SJCRH30 (cell line): ENCODE data around the gene PTTG1. TPM values are rescaled to one million over a fixed set of nuclear protein-coding genes. Genes with fewer than 3 reads are reported as not detected.

Experiments used
- DNase-seq, 2 experiments: peaks; one replicate each; pipeline ENCODE4 v3.0.0-alpha.2; 2015 to 2020
- H3K27ac ChIP-seq: fragments of 250-450 bp; sonication (Bioruptor Pico); 2 replicates; pipeline ENCODE4 v1.5.1; 2020; ENCODE audit warnings: mild to moderate bottlenecking, moderate library complexity
- H3K27me3 ChIP-seq: fragments of 250-450 bp; sonication (Bioruptor Pico); 2 replicates; pipeline ENCODE4 v1.5.1; 2020; ENCODE audit warnings: mild to moderate bottlenecking, moderate library complexity
- H3K36me3 ChIP-seq: fragments of 250-450 bp; sonication (Bioruptor Pico); 2 replicates; pipeline ENCODE4 v1.5.1; 2020; ENCODE audit warnings: mild to moderate bottlenecking, moderate library complexity
- H3K4me1 ChIP-seq: fragments of 250-450 bp; sonication (Bioruptor Pico); 2 replicates; pipeline ENCODE4 v1.5.1; 2020; ENCODE audit warnings: mild to moderate bottlenecking, moderate library complexity
- H3K4me3 ChIP-seq: fragments of 250-450 bp; sonication (Bioruptor Pico); 2 replicates; pipeline ENCODE4 v1.5.1; 2020; ENCODE audit warnings: mild to moderate bottlenecking, moderate library complexity
- H3K9me3 ChIP-seq: fragments of 250-450 bp; sonication (Bioruptor Pico); replicated peaks from 2 replicates; pipeline ENCODE4 v1.5.1; 2020; ENCODE audit warnings: mild to moderate bottlenecking, moderate library complexity
- total RNA-seq: library from RNA; depleted of rRNA; stranded (reverse); fragments of >200 nt; shearing (Covaris generic); gene quantifications from 2 replicates; pipeline ENCODE4 v1.2.3, GENCODE V29; 2014

Gene PTTG1
- total RNA-seq, 1 experiment from 2014 or later, result 394 TPM

GRCh38 chr5:160453751-160454150, 32.1 kb downstream of the PTTG1 start:
- H3K36me3 ChIP-seq, result no peaks in the 10 kb centered on the region
- H3K4me3 ChIP-seq, result no peak overlapping the region
- H3K4me1 ChIP-seq, result no peaks in the 10 kb centered on the region
- H3K27me3 ChIP-seq, result peaks cover 3% of the 10 kb centered on the region; the same call in 1 of the 2 replicates
- H3K27ac ChIP-seq, result no peak overlapping the region
- H3K9me3 ChIP-seq, result no peaks in the 10 kb centered on the region
- DNase-seq, result no peak

- Histone ChIP-seq H3K4me3 (no peak overlapping the region), H3K9me3 (no peaks in the 10 kb centered on the region), H3K27ac (no peak overlapping the region), H3K27me3 (peaks cover 9% of the 10 kb centered on the region; the same call in 1 of the 2 replicates), H3K4me1 (no peaks in the 10 kb centered on the region), H3K36me3 (no peaks in the 10 kb centered on the region)
- no peak for DNase-seq
These were observed 33.9 kb downstream of the PTTG1 start for GRCh38 chr5:160455600-160455999.

DNA sequence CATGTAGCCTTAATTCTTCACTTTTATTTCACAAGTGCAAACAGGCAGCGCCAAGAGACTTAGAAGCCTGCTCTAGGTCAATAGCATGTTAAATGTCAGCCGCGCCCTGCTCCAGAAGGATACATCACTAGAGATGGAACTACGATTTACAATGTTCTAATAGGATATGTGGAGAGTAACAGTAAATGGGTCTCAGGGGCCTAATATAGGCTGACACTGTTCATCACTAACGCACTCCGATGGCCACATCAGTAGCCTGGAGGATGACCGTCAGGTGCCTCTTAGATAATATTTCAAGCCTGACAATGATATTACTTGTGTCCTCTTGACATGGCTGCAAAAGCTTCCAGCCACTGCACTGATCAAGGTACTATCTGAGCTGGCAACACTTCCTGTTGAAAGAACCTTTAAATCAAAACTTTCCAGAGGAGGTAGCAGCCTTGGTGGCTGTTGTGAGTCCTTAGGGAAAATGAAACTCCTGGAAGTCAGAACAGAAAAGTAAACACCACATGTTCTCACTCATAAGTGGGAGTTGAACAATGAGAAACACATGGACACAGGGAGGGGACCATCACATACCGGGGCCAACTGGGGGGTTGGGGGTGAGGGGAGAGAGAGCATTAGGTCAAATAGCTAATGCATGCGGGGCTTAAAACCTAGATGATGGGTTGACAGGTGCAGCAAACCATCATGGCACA, 35.0 kb downstream of the PTTG1 start:
- Histone ChIP-seq H3K27me3 (peaks cover 9% of the 10 kb centered on the region; the same call in 1 of the 2 replicates), H3K36me3 (no peaks in the 10 kb centered on the region), H3K4me3 (no peak overlapping the region), H3K9me3 (no peaks in the 10 kb centered on the region), H3K27ac (no peak overlapping the region), H3K4me1 (no peaks in the 10 kb centered on the region)
- no peak for DNase-seq

DNA sequence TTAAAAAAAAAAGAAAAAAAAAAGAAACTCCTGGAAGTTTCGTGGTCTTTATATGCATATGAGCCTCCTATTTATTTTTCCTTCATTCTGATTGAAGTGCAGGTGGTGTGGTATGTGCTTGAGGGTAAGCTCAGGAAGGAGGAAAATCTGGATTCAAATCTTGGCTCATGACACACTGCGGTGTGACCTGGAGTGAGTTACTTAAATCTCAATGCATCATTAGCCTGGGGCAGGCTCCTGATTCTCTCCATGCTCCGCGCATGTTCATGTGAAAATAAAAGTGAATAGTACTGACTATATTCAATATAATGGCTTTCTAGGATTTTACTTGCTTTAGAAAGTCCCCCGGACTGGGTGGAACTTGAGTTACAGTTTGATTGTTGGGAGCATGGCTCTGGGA, 35.6 kb downstream of the PTTG1 start:
- H3K9me3 ChIP-seq, result no peaks in the 10 kb centered on the region
- peaks cover 9% of the 10 kb centered on the region; the same call in 1 of the 2 replicates for H3K27me3 ChIP-seq
- no peaks in the 10 kb centered on the region for H3K36me3 ChIP-seq
- H3K27ac ChIP-seq, result no peak overlapping the region
- no peak overlapping the region for H3K4me3 ChIP-seq
- no peak for DNase-seq
- H3K4me1 ChIP-seq, result no peaks in the 10 kb centered on the region

DNA sequence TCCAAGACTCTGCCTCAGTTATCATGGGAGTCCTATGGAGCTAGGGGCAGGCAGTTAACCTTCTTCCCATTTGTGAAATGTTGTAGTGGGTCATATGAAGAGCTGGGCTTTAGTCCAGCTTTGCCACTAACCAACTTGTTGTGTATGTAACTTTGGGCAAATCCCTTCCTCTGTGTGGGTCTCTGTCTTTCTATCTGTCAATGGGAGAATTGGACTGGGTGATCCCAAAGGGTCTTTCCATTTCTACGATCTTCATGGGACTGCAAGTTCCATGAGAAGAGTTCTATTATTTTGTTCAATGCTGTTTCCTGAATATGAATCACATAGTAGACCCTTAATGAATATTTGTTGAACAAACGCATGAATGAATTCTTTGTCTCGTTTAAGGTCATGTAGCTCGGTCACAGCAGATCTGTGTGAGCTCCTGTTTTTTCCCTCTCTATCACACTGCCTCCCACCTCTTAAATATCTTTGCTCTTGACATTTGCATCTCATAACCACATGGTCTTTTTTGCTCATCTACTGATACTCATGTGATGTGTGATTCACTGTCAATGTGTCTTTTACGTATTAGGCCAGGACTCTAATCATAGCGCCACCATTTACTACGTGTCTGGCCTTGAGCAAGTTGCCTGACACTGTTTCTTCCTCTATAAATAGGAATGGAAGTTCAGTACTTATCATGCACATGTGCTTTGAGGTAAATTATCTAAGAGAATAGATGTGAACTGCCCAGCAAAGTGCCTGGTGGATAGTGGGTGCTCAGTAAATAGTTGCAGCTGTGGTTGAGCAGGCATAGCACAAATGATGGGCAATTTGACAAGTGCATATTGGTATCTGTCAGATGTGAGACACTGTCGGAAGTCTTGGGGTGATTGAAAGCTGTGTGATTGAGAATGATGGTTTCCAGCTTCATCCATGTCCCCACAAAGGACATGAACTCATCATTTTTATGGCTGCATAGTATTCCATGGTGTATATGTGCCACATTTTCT, 37.4 kb downstream of the PTTG1 start:
- Histone ChIP-seq H3K36me3 (no peaks in the 10 kb centered on the region), H3K27me3 (peaks cover 5% of the 10 kb centered on the region), H3K4me1 (no peaks in the 10 kb centered on the region), H3K4me3 (no peak overlapping the region), H3K27ac (no peak overlapping the region), H3K9me3 (no peaks in the 10 kb centered on the region)
- DNase-seq, result no peak

DNA sequence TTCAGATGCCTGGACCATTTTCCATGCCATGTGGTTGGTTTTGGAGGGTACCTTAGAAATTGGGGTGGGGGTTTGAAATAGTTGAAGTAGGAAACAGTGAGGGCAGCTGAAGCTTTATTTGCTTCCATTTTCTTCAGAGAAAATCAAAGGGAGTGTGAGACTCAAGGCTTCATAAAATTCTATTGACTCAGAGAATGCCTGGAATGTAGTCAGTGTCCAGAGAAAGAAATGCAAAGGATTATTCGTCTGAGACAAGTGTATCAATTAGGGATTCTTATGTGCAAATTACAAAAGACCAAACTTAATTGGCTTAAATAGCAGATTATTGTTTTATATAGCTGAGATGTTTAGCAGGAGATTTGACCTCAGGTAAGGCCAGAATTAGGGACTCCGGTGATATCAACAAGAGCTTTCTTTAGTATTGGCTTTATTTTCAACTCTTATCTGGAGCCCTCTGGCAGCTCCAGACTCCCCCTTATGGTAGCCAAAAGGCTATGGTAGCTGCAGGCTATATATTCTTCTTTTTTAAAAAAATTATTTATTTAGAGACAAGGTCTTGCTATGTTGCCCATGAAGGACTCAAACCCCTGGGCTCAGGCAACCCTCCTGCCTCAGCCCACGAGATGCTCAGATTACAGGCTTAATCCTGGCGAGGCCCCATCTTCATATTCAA, 38.9 kb downstream of the PTTG1 start:
- Histone ChIP-seq H3K4me3 (no peak overlapping the region), H3K9me3 (no peaks in the 10 kb centered on the region), H3K27me3 (peaks cover 12% of the 10 kb centered on the region; the same call in 1 of the 2 replicates), H3K4me1 (no peaks in the 10 kb centered on the region), H3K27ac (no peak overlapping the region), H3K36me3 (no peaks in the 10 kb centered on the region)
- no peak for DNase-seq

- H3K4me3 ChIP-seq, result no peak overlapping the region
- H3K4me1 ChIP-seq, result no peaks in the 10 kb centered on the region
- peaks cover 18% of the 10 kb centered on the region; the same call in 1 of the 2 replicates for H3K27me3 ChIP-seq
- no peak for DNase-seq
- no peaks in the 10 kb centered on the region for H3K9me3 ChIP-seq
- no peaks in the 10 kb centered on the region for H3K36me3 ChIP-seq
- no peak overlapping the region for H3K27ac ChIP-seq
These were observed 39.7 kb downstream of the PTTG1 start for GRCh38 chr5:160461378-160461777.

- H3K36me3 ChIP-seq, result no peaks in the 10 kb centered on the region
- DNase-seq, result no peak
- peaks cover 26% of the 10 kb centered on the region for H3K27me3 ChIP-seq
- H3K9me3 ChIP-seq, result no peaks in the 10 kb centered on the region
- H3K4me3 ChIP-seq, result no peak overlapping the region
- H3K27ac ChIP-seq, result no peak overlapping the region
- peaks cover 3% of the 10 kb centered on the region; the same call in 1 of the 2 replicates for H3K4me1 ChIP-seq
These were observed 40.5 kb downstream of the PTTG1 start for GRCh38 chr5:160462167-160462566.

GRCh38 chr5:160463227-160463626, 41.6 kb downstream of the PTTG1 start:
- Histone ChIP-seq H3K27me3 (peaks cover 37% of the 10 kb centered on the region), H3K27ac (no peak overlapping the region), H3K9me3 (no peaks in the 10 kb centered on the region), H3K36me3 (no peaks in the 10 kb centered on the region), H3K4me1 (peaks cover 5% of the 10 kb centered on the region), H3K4me3 (no peak overlapping the region)
- DNase-seq, result no peak

GRCh38 chr5:160463740-160464465, 42.2 kb downstream of the PTTG1 start:
- H3K4me1 ChIP-seq, result peaks cover 5% of the 10 kb centered on the region
- H3K36me3 ChIP-seq, result no peaks in the 10 kb centered on the region
- peaks cover 41% of the 10 kb centered on the region for H3K27me3 ChIP-seq
- H3K9me3 ChIP-seq, result no peaks in the 10 kb centered on the region
- no peak overlapping the region for H3K27ac ChIP-seq
- no peak overlapping the region for H3K4me3 ChIP-seq
- DNase-seq, result no peak

GRCh38 chr5:160464466-160464797, 42.8 kb downstream of the PTTG1 start:
- H3K27ac ChIP-seq, result no peak overlapping the region
- no peaks in the 10 kb centered on the region for H3K36me3 ChIP-seq

GRCh38 chr5:160466116-160466515, 44.5 kb downstream of the PTTG1 start:
- Histone ChIP-seq H3K9me3 (no peaks in the 10 kb centered on the region), H3K27me3 (peaks cover 43% of the 10 kb centered on the region), H3K4me3 (no peak overlapping the region), H3K36me3 (no peaks in the 10 kb centered on the region), H3K4me1 (peaks cover 5% of the 10 kb centered on the region), H3K27ac (no peak overlapping the region)
- DNase-seq, result no peak

More at GRCh38 chr5:160464466-160464797, 42.8 kb downstream of the PTTG1 start:
- Histone ChIP-seq H3K4me3 (no peak overlapping the region), H3K4me1 (peaks cover 5% of the 10 kb centered on the region), H3K27me3 (peaks cover 40% of the 10 kb centered on the region), H3K9me3 (no peaks in the 10 kb centered on the region)
- no peak for DNase-seq

GRCh38 chr5:160466889-160467554, 45.4 kb downstream of the PTTG1 start:
- Histone ChIP-seq H3K9me3 (no peaks in the 10 kb centered on the region), H3K36me3 (no peaks in the 10 kb centered on the region), H3K4me1 (peaks cover 5% of the 10 kb centered on the region), H3K4me3 (0 out of 2 replicates have a peak overlapping the region, but pooled peaks have one; percentile 9), H3K27me3 (peaks cover 43% of the 10 kb centered on the region), H3K27ac (no peak overlapping the region)
- DNase-seq, result no peak
